Measurements from ENCODE around the gene TP53.

Gene TP53

GRCh38 chr17:7711051-7711755, 23.9 kb upstream of the TP53 start:
- Mint-ChIP-seq H3K36me3 (ENCODE audit: low read depth) (no peaks in the 10 kb centered on the region), H3K4me3 (no peak overlapping the region), H3K9me3 (no peaks in the 10 kb centered on the region), H3K4me1 (ENCODE audit: low read depth) (peaks cover 15% of the 10 kb centered on the region), H3K27ac (peak overlapping the region; percentile 21), H3K27me3 (peaks cover 52% of the 10 kb centered on the region)

- Mint-ChIP-seq H3K27me3 (peaks cover 51% of the 10 kb centered on the region), H3K4me1 (ENCODE audit: low read depth) (peaks cover 22% of the 10 kb centered on the region), H3K36me3 (ENCODE audit: low read depth) (no peaks in the 10 kb centered on the region), H3K9me3 (no peaks in the 10 kb centered on the region), H3K4me3 (no peak overlapping the region), H3K27ac (no peak overlapping the region)
Observed at GRCh38 chr17:7710301-7710700, 23.0 kb upstream of the TP53 start.

DNA sequence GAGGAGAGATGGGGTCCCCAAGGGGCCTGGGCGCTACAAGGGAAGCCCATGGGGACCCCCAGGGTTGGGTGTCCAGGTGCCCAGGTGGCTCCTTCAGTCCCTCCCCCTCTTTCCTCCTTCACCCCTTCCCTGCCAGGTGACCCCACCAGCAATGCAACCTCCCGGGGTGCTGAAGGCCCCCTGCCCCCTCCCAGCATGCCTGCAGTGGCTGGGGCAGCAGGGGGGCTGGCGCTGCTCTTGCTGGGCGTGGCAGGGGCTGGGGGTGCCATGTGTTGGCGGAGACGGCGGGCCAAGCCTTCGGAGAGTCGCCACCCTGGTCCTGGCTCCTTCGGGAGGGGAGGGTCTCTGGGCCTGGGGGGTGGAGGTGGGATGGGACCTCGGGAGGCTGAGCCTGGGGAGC, 21.7 kb upstream of the TP53 start:
- Mint-ChIP-seq H3K27ac (no peak overlapping the region), H3K4me3 (no peak overlapping the region), H3K4me1 (ENCODE audit: low read depth) (peaks cover 30% of the 10 kb centered on the region), H3K36me3 (ENCODE audit: low read depth) (no peaks in the 10 kb centered on the region), H3K27me3 (peaks cover 55% of the 10 kb centered on the region), H3K9me3 (no peaks in the 10 kb centered on the region)

DNA sequence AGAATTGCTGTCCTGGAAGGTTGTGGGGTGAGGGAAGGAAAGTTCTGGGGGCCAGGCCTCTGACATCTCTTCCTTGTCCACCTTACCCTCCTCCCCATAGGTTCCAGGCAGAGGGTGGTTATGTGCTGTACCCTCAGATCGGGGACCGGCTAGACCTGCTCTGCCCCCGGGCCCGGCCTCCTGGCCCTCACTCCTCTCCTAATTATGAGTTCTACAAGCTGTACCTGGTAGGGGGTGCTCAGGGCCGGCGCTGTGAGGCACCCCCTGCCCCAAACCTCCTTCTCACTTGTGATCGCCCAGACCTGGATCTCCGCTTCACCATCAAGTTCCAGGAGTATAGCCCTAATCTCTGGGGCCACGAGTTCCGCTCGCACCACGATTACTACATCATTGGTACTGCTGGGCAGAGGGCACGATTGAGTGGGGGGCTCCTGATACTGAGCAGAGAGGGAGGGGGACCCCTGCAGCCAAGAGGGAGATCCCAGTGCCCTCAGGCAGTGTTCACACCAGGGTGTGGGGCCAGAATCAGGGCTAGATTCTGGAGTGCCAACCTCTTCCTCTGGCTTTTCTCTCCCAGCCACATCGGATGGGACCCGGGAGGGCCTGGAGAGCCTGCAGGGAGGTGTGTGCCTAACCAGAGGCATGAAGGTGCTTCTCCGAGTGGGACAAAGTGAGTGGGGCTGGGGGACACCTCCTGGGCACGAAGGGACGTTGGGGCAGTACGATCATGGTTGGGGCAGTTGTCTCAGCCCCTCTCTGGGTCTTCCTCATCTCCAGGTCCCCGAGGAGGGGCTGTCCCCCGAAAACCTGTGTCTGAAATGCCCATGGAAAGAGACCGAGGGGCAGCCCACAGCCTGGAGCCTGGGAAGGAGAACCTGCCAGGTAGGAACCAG, 20.8 kb upstream of the TP53 start:
- peaks cover 55% of the 10 kb centered on the region for H3K27me3 Mint-ChIP-seq
- H3K4me3 Mint-ChIP-seq, result no peak overlapping the region
- H3K9me3 Mint-ChIP-seq, result no peaks in the 10 kb centered on the region
- H3K4me1 Mint-ChIP-seq (ENCODE audit: low read depth), result peaks cover 37% of the 10 kb centered on the region
- peaks cover 4% of the 10 kb centered on the region for H3K36me3 Mint-ChIP-seq (ENCODE audit: low read depth)
- no peak overlapping the region for H3K27ac Mint-ChIP-seq

- Mint-ChIP-seq H3K36me3 (ENCODE audit: low read depth) (peaks cover 9% of the 10 kb centered on the region), H3K27me3 (peaks cover 52% of the 10 kb centered on the region), H3K27ac (no peak overlapping the region), H3K4me3 (no peak overlapping the region), H3K4me1 (ENCODE audit: low read depth) (peaks cover 37% of the 10 kb centered on the region), H3K9me3 (no peaks in the 10 kb centered on the region)
Observed at GRCh38 chr17:7707446-7707845, 20.2 kb upstream of the TP53 start.

DNA sequence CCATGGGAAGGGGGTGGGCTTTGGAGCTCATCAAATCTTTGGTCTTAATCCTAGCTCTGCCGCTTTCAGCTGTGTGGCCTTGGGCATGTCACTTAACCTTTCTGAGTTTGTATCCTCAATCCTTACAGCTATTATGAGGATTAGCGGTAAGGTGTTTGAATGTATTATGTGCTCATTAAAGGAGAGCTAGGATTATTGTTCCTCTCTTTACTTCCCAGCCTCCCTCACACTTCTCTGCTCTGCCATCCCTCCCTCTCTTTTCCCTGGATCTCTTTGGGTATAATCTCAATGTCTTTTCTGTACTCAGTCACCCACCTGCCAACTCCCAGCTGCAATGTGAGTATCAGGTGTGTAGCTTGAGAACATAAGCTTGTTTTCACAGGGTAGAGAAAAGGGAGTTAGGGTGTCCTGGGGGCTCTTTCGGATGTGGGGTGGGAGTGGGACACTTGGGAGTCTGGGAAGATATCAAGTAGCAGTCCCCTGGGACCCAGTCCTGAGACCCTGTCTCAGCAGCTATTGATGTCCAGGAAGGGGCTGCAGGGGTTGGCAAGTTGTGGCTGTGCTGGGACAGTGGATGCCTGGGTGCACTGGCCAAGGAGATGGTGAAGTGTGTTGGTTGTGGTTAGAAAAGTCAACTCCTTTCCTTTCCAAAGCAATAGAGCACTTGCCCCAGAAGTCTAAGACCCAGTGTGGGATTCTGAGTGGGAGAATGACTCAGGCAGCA, 19.5 kb upstream of the TP53 start:
- Mint-ChIP-seq H3K4me1 (ENCODE audit: low read depth) (peaks cover 37% of the 10 kb centered on the region), H3K9me3 (no peaks in the 10 kb centered on the region), H3K4me3 (no peak overlapping the region), H3K36me3 (ENCODE audit: low read depth) (peaks cover 15% of the 10 kb centered on the region), H3K27ac (no peak overlapping the region), H3K27me3 (peaks cover 52% of the 10 kb centered on the region)

DNA sequence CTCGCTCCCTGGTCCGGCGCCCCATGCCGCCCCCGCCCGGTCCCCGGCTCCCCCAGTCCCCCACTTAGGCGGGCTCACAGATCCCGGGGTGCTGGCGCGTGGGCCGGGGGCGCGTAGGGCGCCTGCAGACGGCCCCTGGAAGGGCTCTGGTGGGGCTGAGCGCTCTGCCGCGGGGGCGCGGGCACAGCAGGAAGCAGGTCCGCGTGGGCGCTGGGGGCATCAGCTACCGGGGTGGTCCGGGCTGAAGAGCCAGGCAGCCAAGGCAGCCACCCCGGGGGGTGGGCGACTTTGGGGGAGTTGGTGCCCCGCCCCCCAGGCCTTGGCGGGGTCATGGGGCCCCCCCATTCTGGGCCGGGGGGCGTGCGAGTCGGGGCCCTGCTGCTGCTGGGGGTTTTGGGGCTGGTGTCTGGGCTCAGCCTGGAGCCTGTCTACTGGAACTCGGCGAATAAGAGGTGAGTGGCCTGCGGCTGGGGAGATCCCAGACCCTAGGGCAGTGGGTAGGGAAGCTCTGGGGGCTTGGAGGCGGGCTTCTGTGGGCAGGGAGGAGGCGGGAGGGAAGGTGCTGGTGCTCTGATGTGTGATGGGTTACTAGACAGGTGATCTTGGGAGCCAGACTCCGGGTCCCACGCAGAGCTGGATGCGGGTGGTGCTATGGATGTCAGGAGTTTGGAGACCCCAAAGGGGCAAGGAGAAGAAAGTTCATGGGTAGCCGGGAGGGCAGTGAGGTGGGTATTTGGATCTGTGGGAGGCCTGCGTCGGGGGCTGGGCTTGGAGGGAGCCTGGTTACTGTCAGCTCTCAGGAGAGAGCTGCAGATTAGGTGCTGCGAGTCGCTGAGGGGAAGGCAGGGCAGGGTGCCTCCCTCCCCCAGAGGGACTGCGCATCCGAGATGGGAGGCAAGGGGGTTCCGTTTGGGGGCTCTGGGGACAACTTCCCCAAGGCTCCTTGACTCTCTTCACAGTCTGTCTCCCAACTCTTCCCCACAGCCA, 18.3 kb upstream of the TP53 start:
- H3K36me3 Mint-ChIP-seq (ENCODE audit: low read depth), result peaks cover 28% of the 10 kb centered on the region
- no peak overlapping the region for H3K27ac Mint-ChIP-seq
- peaks cover 42% of the 10 kb centered on the region for H3K27me3 Mint-ChIP-seq
- no peak overlapping the region for H3K4me3 Mint-ChIP-seq
- no peaks in the 10 kb centered on the region for H3K9me3 Mint-ChIP-seq
- peaks cover 30% of the 10 kb centered on the region for H3K4me1 Mint-ChIP-seq (ENCODE audit: low read depth)

GRCh38 chr17:7704601-7705268, 17.4 kb upstream of the TP53 start, which contains the start of gene EFNB3:
Gene EFNB3 (plus strand): TSS chr17:7705202. CDS start chr17:7705599, 397 bp downstream.
- Mint-ChIP-seq H3K36me3 (ENCODE audit: low read depth) (peaks cover 29% of the 10 kb centered on the region), H3K9me3 (no peaks in the 10 kb centered on the region), H3K27ac (no peak within 1 kb of the TSS), H3K27me3 (peaks cover 34% of the 10 kb centered on the region), H3K4me1 (ENCODE audit: low read depth) (peaks cover 24% of the 10 kb centered on the region), H3K4me3 (peak within 1 kb of the TSS; percentile 37)

GRCh38 chr17:7703584-7704479, 16.5 kb upstream of the TP53 start:
- peaks cover 24% of the 10 kb centered on the region for H3K4me1 Mint-ChIP-seq (ENCODE audit: low read depth)
- H3K27ac Mint-ChIP-seq, result no peak overlapping the region
- H3K4me3 Mint-ChIP-seq, result no peak overlapping the region
- H3K9me3 Mint-ChIP-seq, result no peaks in the 10 kb centered on the region
- H3K27me3 Mint-ChIP-seq, result peaks cover 33% of the 10 kb centered on the region
- peaks cover 29% of the 10 kb centered on the region for H3K36me3 Mint-ChIP-seq (ENCODE audit: low read depth)

DNA sequence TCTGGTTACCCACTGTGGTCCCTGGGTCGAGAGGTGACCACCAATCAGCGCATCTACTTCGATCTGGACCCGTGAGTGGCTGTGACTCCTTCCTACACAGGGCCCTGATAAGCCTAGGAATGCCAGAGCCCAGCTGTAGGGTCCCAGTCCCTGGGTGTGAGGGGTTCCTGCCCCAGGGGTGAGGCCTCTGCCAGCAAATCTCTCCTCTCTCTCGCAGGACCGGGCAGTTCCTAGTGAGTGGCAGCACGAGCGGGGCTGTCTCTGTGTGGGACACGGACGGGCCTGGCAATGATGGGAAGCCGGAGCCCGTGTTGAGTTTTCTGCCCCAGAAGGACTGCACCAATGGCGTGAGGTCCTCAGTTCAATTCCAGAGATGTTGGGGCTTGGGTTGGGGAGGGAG, 15.5 kb upstream of the TP53 start:
- peaks cover 33% of the 10 kb centered on the region for H3K27me3 Mint-ChIP-seq
- no peaks in the 10 kb centered on the region for H3K9me3 Mint-ChIP-seq
- H3K4me3 Mint-ChIP-seq, result no peak overlapping the region
- H3K27ac Mint-ChIP-seq, result no peak overlapping the region
- H3K36me3 Mint-ChIP-seq (ENCODE audit: low read depth), result peaks cover 35% of the 10 kb centered on the region
- H3K4me1 Mint-ChIP-seq (ENCODE audit: low read depth), result peaks cover 24% of the 10 kb centered on the region

DNA sequence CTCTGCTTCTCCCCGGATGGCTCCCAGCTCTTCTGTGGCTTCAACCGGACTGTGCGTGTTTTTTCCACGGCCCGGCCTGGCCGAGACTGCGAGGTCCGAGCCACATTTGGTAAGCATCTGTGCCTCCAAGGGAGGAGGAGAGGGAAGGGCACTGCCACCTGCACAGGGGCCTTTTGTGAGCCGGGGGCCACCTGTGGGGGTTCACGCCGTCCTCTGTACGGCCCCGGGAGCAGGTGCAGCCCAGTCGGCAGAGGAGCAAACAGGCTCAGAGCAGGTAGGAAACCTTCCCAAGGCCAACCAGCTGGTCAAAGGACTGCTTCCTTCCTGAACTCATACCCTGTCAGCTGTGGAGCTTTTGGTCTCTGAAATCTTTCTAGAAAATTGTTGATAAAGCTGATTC, 14.4 kb upstream of the TP53 start:
- peaks cover 29% of the 10 kb centered on the region for H3K27me3 Mint-ChIP-seq
- H3K4me3 Mint-ChIP-seq, result no peak overlapping the region
- peaks cover 24% of the 10 kb centered on the region for H3K4me1 Mint-ChIP-seq (ENCODE audit: low read depth)
- no peak overlapping the region for H3K27ac Mint-ChIP-seq
- peaks cover 40% of the 10 kb centered on the region for H3K36me3 Mint-ChIP-seq (ENCODE audit: low read depth)
- H3K9me3 Mint-ChIP-seq, result no peaks in the 10 kb centered on the region

- peaks cover 15% of the 10 kb centered on the region for H3K4me1 Mint-ChIP-seq (ENCODE audit: low read depth)
- H3K36me3 Mint-ChIP-seq (ENCODE audit: low read depth), result peaks cover 50% of the 10 kb centered on the region
- H3K27me3 Mint-ChIP-seq, result peaks cover 18% of the 10 kb centered on the region
- no peak overlapping the region for H3K4me3 Mint-ChIP-seq
- no peak overlapping the region for H3K27ac Mint-ChIP-seq
- no peaks in the 10 kb centered on the region for H3K9me3 Mint-ChIP-seq
Observed at GRCh38 chr17:7700510-7700909, 13.2 kb upstream of the TP53 start.
